ENCODE results near the gene CDCA7L.

DNA sequence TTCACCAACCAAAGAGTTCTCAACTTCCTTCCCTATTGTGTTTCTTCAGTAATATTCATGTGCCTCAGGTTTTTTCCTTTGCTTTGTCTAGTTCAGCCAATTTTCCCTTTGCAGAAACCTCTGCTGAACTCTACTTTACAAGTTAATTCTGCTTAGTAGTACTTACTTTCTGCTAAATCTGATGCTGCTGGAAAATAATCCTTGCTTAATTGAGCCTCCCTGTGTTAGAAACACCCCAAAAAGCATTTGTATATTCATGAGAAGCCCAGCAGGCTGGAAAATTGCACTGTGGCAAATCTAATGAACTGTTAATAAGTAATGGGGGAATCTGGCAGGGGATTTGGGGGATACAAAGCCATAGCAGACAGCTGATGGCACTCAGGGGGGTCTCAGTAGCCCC lies 78.5 kb downstream of the CDCA7L start:
- TF ChIP-seq, protein P1, sequence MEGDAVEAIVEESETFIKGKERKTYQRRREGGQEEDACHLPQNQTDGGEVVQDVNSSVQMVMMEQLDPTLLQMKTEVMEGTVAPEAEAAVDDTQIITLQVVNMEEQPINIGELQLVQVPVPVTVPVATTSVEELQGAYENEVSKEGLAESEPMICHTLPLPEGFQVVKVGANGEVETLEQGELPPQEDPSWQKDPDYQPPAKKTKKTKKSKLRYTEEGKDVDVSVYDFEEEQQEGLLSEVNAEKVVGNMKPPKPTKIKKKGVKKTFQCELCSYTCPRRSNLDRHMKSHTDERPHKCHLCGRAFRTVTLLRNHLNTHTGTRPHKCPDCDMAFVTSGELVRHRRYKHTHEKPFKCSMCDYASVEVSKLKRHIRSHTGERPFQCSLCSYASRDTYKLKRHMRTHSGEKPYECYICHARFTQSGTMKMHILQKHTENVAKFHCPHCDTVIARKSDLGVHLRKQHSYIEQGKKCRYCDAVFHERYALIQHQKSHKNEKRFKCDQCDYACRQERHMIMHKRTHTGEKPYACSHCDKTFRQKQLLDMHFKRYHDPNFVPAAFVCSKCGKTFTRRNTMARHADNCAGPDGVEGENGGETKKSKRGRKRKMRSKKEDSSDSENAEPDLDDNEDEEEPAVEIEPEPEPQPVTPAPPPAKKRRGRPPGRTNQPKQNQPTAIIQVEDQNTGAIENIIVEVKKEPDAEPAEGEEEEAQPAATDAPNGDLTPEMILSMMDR (IDR thresholded peaks at IDR 0.05; ENCODE audit: low read depth, low read length) = no peak
- no peak for TF ChIP-seq EZH2phosphoT487 (IDR thresholded peaks at IDR 0.05; ENCODE audit: low read depth)
